ENCODE measurements around the gene NRCAM.

DNA sequence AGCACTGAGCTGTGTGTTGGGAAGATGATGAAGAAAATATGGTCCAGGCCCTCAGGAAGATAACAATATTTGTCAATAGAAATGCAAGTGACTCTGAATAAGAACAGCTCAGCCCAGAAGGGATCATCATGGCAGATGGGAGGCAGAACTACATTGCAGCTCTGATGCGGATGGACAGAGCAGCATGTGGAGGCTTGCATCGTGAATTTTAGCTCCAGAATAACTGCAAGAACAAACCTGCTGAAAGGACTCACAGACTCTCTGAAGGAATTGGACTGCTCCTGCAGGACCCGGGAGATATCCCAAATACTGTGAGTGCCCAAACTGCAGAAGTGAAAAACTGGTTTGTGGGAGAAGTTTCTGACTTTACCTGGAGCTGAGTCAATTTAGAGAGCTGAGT lies 245.4 kb downstream of the NRCAM start:
- TF ChIP-seq, protein P1, sequence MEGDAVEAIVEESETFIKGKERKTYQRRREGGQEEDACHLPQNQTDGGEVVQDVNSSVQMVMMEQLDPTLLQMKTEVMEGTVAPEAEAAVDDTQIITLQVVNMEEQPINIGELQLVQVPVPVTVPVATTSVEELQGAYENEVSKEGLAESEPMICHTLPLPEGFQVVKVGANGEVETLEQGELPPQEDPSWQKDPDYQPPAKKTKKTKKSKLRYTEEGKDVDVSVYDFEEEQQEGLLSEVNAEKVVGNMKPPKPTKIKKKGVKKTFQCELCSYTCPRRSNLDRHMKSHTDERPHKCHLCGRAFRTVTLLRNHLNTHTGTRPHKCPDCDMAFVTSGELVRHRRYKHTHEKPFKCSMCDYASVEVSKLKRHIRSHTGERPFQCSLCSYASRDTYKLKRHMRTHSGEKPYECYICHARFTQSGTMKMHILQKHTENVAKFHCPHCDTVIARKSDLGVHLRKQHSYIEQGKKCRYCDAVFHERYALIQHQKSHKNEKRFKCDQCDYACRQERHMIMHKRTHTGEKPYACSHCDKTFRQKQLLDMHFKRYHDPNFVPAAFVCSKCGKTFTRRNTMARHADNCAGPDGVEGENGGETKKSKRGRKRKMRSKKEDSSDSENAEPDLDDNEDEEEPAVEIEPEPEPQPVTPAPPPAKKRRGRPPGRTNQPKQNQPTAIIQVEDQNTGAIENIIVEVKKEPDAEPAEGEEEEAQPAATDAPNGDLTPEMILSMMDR (CRISPR knock-in tag; IDR thresholded peaks at IDR 0.05) = no peak
- TF ChIP-seq BRCA1 (CRISPR knock-in tag; IDR thresholded peaks at IDR 0.05) = no peak

All from HepG2 (cell line).